Measurements from ENCODE around the gene ALOX15. TPM values are rescaled to one million over a fixed set of nuclear protein-coding genes. Genes with fewer than 3 reads are reported as not detected.

The ALOX15 gene
- total and polyA plus RNA-seq, 9 of the 15 experiments (the other 6 are each of a cell fraction or from before 2014, with no cell fraction given), result not detected

GRCh38 chr17:4598776-4599504 lies 42.5 kb downstream of the ALOX15 start:
- Histone ChIP-seq H3K9me3 (replicated peaks; ENCODE audit: control insufficient read depth, insufficient read depth, low read depth, low read length) (no peaks in the 10 kb centered on the region), H3K27me3 (ENCODE audit: control insufficient read depth in 2 of 2, insufficient read depth in 2 of 2, low read length in 2 of 2) (peaks cover 3 to 80% of the 10 kb centered on the region in 2 experiments; a peak in 4 of 5 replicates), H3K9me1 (ENCODE audit: control insufficient read depth, insufficient read depth, low read length) (no peaks in the 10 kb centered on the region), H3K4me3 (no peak overlapping the region), H3K9ac (ENCODE audit: insufficient read depth in 1 of 2, low read depth in 2 of 2, low read length in 2 of 2) (no peak overlapping the region), H3K4me2 (ENCODE audit: insufficient read depth, low read length) (no peak overlapping the region), H3K79me2 (ENCODE audit: control insufficient read depth, insufficient read depth, low read length) (no peaks in the 10 kb centered on the region), H3K27ac (ENCODE audit: extremely low read depth, low read depth, low read length) (no peak overlapping the region), H3K36me3 (ENCODE audit: control insufficient read depth, insufficient read depth, low read length) (no peaks in the 10 kb centered on the region), H3K4me1 (replicated peaks in 1 of 2; ENCODE audit: control insufficient read depth in 2 of 2, insufficient read depth in 2 of 2, low read length in 2 of 2) (peaks cover 0 to 21% of the 10 kb centered on the region in 2 experiments; a peak in 3 of 5 replicates), H2AFZ (ENCODE audit: low read depth, low read length) (no peak overlapping the region), H4K20me1 (replicated peaks; ENCODE audit: control insufficient read depth, insufficient read depth, low read length) (0 out of 2 replicates have a peak, but pooled peaks cover 3% of the 10 kb centered on the region)
- TF ChIP-seq ZNF311 (CRISPR knock-in tag; IDR thresholded peaks at IDR 0.05) (no peak), NR0B1 (IDR thresholded peaks at IDR 0.05; ENCODE audit: partially characterized antibody) (no peak), NUFIP1 (IDR thresholded peaks at IDR 0.05; ENCODE audit: partially characterized antibody) (no peak), ZNF586 (CRISPR knock-in tag; conservative IDR thresholded peaks at IDR 0.05) (no peak)
- intact Hi-C loops (cut with micrococcal nuclease) (no loop called here), in situ Hi-C loops (cut with MboI) (no loop called here)
- POLR2A ChIA-PET, result interaction anchor here (0.8 kb wide), 1 partner anchor 28 kb away, joined by 3 read pairs; no protein-coding TSS in a partner anchor
- DNase-seq (ENCODE audit: extremely low read depth in 1 of 4, low spot score in 3 of 4) (no peak), ATAC-seq (no peak), FAIRE-seq (no peak)
- 31% methylated on average over 13 of the region's 20 CpGs for WGBS (ENCODE audit: insufficient coverage, low coverage, missing lambda C conversion rate)
- CTCF ChIA-PET (ENCODE audit: low intra/inter-chr PET ratio), result no interaction called here
- BruUV-seq (replicated peaks), result no TSS peak

Data from K562 (cell line).